ENCODE data around the gene MCF2L2. TPM values are rescaled to one million over a fixed set of nuclear protein-coding genes. Genes with fewer than 3 reads are reported as not detected.

Gene MCF2L2
- total and polyA plus RNA-seq, 2 of the 13 experiments (the other 11 are each of a cell fraction or from before 2014, with no cell fraction given), result not detected

DNA sequence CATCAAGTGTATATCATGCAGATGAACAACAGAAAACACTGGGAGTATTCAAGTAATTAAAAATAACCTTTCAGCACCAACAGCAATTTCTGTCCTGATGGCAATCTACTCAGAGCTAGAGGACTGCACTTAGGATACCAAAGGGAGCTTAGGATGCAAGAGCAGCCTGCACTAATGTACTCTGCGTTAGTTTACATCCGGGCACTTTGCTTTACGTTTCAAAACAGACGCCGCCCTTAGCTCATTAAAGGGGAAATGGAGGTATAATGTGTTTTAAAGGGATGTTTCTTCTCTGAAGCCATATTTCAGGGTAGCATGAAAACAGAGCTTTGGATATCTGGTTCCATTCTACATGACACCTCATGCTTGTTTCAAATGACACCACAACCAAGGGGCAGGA is 189.4 kb downstream of the MCF2L2 start (continued):
- TF ChIP-seq KDM3A (CRISPR knock-in tag; IDR thresholded peaks at IDR 0.05; ENCODE audit: low read depth), result no peak
- TF ChIP-seq, protein P1, sequence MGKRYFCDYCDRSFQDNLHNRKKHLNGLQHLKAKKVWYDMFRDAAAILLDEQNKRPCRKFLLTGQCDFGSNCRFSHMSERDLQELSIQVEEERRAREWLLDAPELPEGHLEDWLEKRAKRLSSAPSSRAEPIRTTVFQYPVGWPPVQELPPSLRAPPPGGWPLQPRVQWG (CRISPR knock-in tag; IDR thresholded peaks at IDR 0.05; ENCODE audit: borderline replicate concordance, low read depth), result no peak
- no peak for TF ChIP-seq ZNF296 (CRISPR knock-in tag; conservative IDR thresholded peaks at IDR 0.05)
- TF ChIP-seq, protein P2, sequence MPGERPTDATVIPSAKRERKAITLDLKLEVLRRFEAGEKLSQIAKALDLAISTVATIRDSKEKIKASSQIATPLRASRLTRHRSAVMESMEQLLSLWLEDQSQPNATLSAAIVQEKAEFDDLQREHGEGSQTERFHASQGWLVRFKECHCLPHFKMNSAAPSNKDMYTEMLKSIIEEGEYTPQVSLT (CRISPR knock-in tag; IDR thresholded peaks at IDR 0.05; ENCODE audit: borderline replicate concordance, low read depth), result no peak
- no peak for TF ChIP-seq TOE1 (CRISPR knock-in tag; IDR thresholded peaks at IDR 0.05)
- no peak for TF ChIP-seq ZNF678 (CRISPR knock-in tag; IDR thresholded peaks at IDR 0.05)
- TF ChIP-seq, protein P3, sequence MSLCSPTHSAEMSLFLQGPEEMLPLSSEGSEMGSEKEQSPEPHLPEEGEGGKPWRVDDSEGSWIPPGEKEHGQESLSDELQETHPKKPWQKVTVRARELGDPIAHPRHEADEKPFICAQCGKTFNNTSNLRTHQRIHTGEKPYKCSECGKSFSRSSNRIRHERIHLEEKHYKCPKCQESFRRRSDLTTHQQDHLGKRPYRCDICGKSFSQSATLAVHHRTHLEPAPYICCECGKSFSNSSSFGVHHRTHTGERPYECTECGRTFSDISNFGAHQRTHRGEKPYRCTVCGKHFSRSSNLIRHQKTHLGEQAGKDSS (CRISPR knock-in tag; IDR thresholded peaks at IDR 0.05; ENCODE audit: borderline replicate concordance, low read depth), result no peak
- no peak for TF ChIP-seq NFRKB (IDR thresholded peaks at IDR 0.05)
- TF ChIP-seq CHD2 (IDR thresholded peaks at IDR 0.05; ENCODE audit: low read depth, low read length), result no peak

DNA sequence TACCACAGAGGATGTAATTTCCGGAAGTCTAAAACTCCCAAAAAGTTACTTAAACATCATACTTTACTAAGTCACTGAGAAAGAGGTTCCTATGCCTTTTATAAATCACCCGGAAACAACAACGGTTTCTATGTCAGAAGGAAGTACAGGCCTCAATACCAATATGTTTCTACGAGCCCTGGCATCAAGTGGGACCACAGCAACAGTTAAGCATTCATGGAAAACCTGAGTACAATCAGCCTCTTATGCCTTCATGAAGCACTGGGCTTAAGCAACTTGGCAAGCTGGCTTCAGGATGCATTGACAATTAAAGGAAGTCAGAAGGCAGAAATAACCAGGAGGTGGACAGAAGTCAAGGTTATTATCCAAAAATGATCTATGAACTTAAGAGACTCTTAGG is 194.5 kb downstream of the MCF2L2 start:
- ChIA-PET POLR2A (no interaction called here), CTCF (ENCODE audit: low intra/inter-chr PET ratio, low total read pairs) (no interaction called here)
- in situ Hi-C loops (cut with HindIII; ENCODE audit: extremely low pct_ligation_motif_present, low pct_unique_long_range_greater_than_20kb) (no loop called here), intact Hi-C loops (cut with micrococcal nuclease; ENCODE audit: unreplicated experiment) (no loop called here)
- H3K27ac ChIP-seq (ENCODE audit: extremely low read length, insufficient read depth, low read length), result no peak overlapping the region
- BruUV-seq (replicated peaks), result no TSS peak
- no peak overlapping the region for H3K4me2 ChIP-seq (ENCODE audit: low read depth, low read length)
- H3K4me1 ChIP-seq (ENCODE audit: insufficient read depth, low read length), result no peaks in the 10 kb centered on the region
- no peaks in the 10 kb centered on the region for H3K79me2 ChIP-seq (ENCODE audit: insufficient read depth, low read length)
- 6% methylated on average over 4 of the region's 4 CpGs for WGBS (ENCODE audit: low lambda C conversion rate)
- no peak overlapping the region for H2AFZ ChIP-seq (ENCODE audit: low read length)
- no peak for DNase-seq (ENCODE audit: low spot score)
- no peaks in the 10 kb centered on the region for H3K9me3 ChIP-seq (ENCODE audit: low read length)
- H3K9ac ChIP-seq (ENCODE audit: insufficient read depth, low read depth, low read length), result no peak overlapping the region
- H4K20me1 ChIP-seq (ENCODE audit: insufficient read depth, low read length), result no peaks in the 10 kb centered on the region
- FAIRE-seq, result no peak
- H3K27me3 ChIP-seq (ENCODE audit: control insufficient read depth in 1 of 2, insufficient read depth in 2 of 2, low read length in 2 of 2), result no peaks in the 10 kb centered on the region
- no peak overlapping the region for H3K4me3 ChIP-seq (replicated peaks in 1 of 3; ENCODE audit: insufficient read depth in 1 of 3, low read depth in 2 of 3, low read length in 3 of 3)
- ATAC-seq, result no peak
- no peaks in the 10 kb centered on the region for H3K36me3 ChIP-seq (replicated peaks in 1 of 2; ENCODE audit: control insufficient read depth in 1 of 2, insufficient read depth in 2 of 2, low read length in 2 of 2)
- TF ChIP-seq ZNF343 (CRISPR knock-in tag; IDR thresholded peaks at IDR 0.05) (no peak), ZBTB7A (CRISPR knock-in tag; IDR thresholded peaks at IDR 0.05) (no peak), SNAPC2 (CRISPR knock-in tag; IDR thresholded peaks at IDR 0.05) (no peak), PAF1 (CRISPR knock-in tag; IDR thresholded peaks at IDR 0.05) (no peak), ZNF543 (CRISPR knock-in tag; IDR thresholded peaks at IDR 0.05) (no peak), RBAK (CRISPR knock-in tag; IDR thresholded peaks at IDR 0.05) (no peak)
- TF ChIP-seq, protein P4, sequence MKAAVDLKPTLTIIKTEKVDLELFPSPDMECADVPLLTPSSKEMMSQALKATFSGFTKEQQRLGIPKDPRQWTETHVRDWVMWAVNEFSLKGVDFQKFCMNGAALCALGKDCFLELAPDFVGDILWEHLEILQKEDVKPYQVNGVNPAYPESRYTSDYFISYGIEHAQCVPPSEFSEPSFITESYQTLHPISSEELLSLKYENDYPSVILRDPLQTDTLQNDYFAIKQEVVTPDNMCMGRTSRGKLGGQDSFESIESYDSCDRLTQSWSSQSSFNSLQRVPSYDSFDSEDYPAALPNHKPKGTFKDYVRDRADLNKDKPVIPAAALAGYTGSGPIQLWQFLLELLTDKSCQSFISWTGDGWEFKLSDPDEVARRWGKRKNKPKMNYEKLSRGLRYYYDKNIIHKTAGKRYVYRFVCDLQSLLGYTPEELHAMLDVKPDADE (CRISPR knock-in tag; IDR thresholded peaks at IDR 0.05), result no peak
- TF ChIP-seq, protein P5, sequence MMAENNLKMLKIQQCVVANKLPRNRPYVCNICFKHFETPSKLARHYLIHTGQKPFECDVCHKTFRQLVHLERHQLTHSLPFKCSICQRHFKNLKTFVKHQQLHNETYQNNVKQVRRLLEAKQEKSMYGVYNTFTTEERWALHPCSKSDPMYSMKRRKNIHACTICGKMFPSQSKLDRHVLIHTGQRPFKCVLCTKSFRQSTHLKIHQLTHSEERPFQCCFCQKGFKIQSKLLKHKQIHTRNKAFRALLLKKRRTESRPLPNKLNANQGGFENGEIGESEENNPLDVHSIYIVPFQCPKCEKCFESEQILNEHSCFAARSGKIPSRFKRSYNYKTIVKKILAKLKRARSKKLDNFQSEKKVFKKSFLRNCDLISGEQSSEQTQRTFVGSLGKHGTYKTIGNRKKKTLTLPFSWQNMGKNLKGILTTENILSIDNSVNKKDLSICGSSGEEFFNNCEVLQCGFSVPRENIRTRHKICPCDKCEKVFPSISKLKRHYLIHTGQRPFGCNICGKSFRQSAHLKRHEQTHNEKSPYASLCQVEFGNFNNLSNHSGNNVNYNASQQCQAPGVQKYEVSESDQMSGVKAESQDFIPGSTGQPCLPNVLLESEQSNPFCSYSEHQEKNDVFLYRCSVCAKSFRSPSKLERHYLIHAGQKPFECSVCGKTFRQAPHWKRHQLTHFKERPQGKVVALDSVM (CRISPR knock-in tag; IDR thresholded peaks at IDR 0.05), result no peak
- TF ChIP-seq, protein P6, sequence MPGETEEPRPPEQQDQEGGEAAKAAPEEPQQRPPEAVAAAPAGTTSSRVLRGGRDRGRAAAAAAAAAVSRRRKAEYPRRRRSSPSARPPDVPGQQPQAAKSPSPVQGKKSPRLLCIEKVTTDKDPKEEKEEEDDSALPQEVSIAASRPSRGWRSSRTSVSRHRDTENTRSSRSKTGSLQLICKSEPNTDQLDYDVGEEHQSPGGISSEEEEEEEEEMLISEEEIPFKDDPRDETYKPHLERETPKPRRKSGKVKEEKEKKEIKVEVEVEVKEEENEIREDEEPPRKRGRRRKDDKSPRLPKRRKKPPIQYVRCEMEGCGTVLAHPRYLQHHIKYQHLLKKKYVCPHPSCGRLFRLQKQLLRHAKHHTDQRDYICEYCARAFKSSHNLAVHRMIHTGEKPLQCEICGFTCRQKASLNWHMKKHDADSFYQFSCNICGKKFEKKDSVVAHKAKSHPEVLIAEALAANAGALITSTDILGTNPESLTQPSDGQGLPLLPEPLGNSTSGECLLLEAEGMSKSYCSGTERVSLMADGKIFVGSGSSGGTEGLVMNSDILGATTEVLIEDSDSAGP (CRISPR knock-in tag; IDR thresholded peaks at IDR 0.05; ENCODE audit: borderline replicate concordance), result no peak

Measured in HepG2 (cell line).